ENCODE measurements around the gene SDCBP2. TPM values are rescaled to one million over a fixed set of nuclear protein-coding genes. Genes with fewer than 3 reads are reported as not detected.

The SDCBP2 gene
- polyA plus RNA-seq, 2 of the 4 experiments (the other 2 are of a cell fraction), result 0.35 to 0.58 TPM

- TF ChIP-seq NPAS2 (CRISPR knock-in tag; IDR thresholded peaks at IDR 0.05; ENCODE audit: borderline replicate concordance) (no peak), HOXB13 (CRISPR knock-in tag; IDR thresholded peaks at IDR 0.05; ENCODE audit: low read depth) (no peak), CBX2 (IDR thresholded peaks at IDR 0.05; ENCODE audit: borderline replicate concordance, low read depth) (no peak), MYC (IDR thresholded peaks at IDR 0.05; ENCODE audit: borderline replicate concordance, low read length) (no peak), CEBPB (IDR thresholded peaks at IDR 0.05) (no peak), FOXS1 (CRISPR knock-in tag; IDR thresholded peaks at IDR 0.05) (no peak), REST (IDR thresholded peaks at IDR 0.05) (no peak), ATOH8 (CRISPR knock-in tag; IDR thresholded peaks at IDR 0.05; ENCODE audit: low read depth) (no peak), RARB (CRISPR knock-in tag; IDR thresholded peaks at IDR 0.05) (no peak), KDM5A (IDR thresholded peaks at IDR 0.05) (no peak)
- DNase-seq (ENCODE audit: low read depth in 1 of 2, low spot score in 1 of 2), result no peak
- no peak for FAIRE-seq
- Histone ChIP-seq H3K9me3 (no peaks in the 10 kb centered on the region), H3K4me2 (no peak overlapping the region), H3K4me3 (no peak overlapping the region), H3K4me1 (peaks cover 5% of the 10 kb centered on the region; the same call in 1 of the 3 replicates), H3K27ac (peak overlapping the region in 1 of 2 experiments; percentile 33; a peak in 1 of 6 replicates)
- ChIA-PET POLR2A (no interaction called here), CTCF (interaction anchor here (0.7 to 1.7 kb wide), 5 partner anchors 10 to 203 kb away, joined by 3 to 4 read pairs (median 3); no protein-coding TSS in a partner anchor)
- WGBS (ENCODE audit: missing lambda C conversion rate), result 96% methylated on average over 18 of the region's 18 CpGs
- ATAC-seq, result no peak
Measured at GRCh38 chr20:1300083-1300840, 28.7 kb downstream of the SDCBP2 start.

DNA sequence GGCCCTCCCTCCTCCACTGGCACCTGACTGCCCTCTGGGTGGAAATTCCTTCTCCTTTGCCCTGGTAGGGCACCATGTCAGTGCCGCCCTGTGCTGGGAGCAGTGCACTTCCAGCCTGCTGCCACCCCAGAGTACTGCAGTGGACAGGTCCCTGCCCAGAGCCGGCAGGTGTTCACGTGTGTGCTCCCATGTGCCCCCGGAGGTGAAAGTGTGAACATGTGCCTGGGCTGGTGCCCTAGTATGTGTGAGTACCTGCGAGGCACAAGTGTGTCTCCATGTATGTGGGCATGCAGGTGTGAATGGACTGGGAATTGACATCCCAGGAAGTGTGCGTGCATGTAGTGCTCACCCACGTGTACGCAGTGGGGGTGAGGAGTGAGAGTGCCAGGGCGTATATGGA lies 29.4 kb downstream of the SDCBP2 start:
- FAIRE-seq (no peak), ATAC-seq (peak; percentile 67 to 77; a peak in 5 of 6 replicates), DNase-seq (ENCODE audit: low read depth in 1 of 2, low spot score in 1 of 2) (peak; percentile 34 to 66)
- Histone ChIP-seq H3K9me3 (no peaks in the 10 kb centered on the region), H3K4me1 (peaks cover 5% of the 10 kb centered on the region; the same call in 1 of the 3 replicates), H3K4me2 (no peak overlapping the region), H3K4me3 (no peak overlapping the region), H3K27ac (no peak overlapping the region)
- ChIA-PET CTCF (interaction anchor here (0.6 to 2.0 kb wide), 5 partner anchors 13 to 204 kb away, joined by 3 to 7 read pairs (median 4); no protein-coding TSS in a partner anchor), POLR2A (no interaction called here)
- 85% methylated on average over 7 of the region's 9 CpGs for WGBS (ENCODE audit: missing lambda C conversion rate)
- TF ChIP-seq, protein P1, sequence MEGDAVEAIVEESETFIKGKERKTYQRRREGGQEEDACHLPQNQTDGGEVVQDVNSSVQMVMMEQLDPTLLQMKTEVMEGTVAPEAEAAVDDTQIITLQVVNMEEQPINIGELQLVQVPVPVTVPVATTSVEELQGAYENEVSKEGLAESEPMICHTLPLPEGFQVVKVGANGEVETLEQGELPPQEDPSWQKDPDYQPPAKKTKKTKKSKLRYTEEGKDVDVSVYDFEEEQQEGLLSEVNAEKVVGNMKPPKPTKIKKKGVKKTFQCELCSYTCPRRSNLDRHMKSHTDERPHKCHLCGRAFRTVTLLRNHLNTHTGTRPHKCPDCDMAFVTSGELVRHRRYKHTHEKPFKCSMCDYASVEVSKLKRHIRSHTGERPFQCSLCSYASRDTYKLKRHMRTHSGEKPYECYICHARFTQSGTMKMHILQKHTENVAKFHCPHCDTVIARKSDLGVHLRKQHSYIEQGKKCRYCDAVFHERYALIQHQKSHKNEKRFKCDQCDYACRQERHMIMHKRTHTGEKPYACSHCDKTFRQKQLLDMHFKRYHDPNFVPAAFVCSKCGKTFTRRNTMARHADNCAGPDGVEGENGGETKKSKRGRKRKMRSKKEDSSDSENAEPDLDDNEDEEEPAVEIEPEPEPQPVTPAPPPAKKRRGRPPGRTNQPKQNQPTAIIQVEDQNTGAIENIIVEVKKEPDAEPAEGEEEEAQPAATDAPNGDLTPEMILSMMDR (IDR thresholded peaks at IDR 0.05), result no peak
- no peak for TF ChIP-seq ZC3H11A (IDR thresholded peaks at IDR 0.05)
- no peak for TF ChIP-seq HEYL (CRISPR knock-in tag; IDR thresholded peaks at IDR 0.05)
- no peak for TF ChIP-seq GATA3 (IDR thresholded peaks at IDR 0.05; ENCODE audit: borderline replicate concordance)
- TF ChIP-seq ZNF302 (CRISPR knock-in tag; IDR thresholded peaks at IDR 0.05), result no peak
- no peak for TF ChIP-seq EHMT2 (IDR thresholded peaks at IDR 0.05; ENCODE audit: low read depth)
- TF ChIP-seq HOXB13 (CRISPR knock-in tag; IDR thresholded peaks at IDR 0.05; ENCODE audit: low read depth), result no peak
- no peak for TF ChIP-seq CHD2 (IDR thresholded peaks at IDR 0.05; ENCODE audit: low read length, partially characterized antibody)
- TF ChIP-seq BCL3 (IDR thresholded peaks at IDR 0.05), result no peak
- no peak for TF ChIP-seq ELK1 (IDR thresholded peaks at IDR 0.05; ENCODE audit: low read depth, low read length)
- no peak for TF ChIP-seq CBX8 (IDR thresholded peaks at IDR 0.05)
- TF ChIP-seq MAFK (IDR thresholded peaks at IDR 0.05; ENCODE audit: partially characterized antibody), result no peak
- no peak for TF ChIP-seq NFE2L2 (conservative IDR thresholded peaks at IDR 0.05; ENCODE audit: low read length)
- TF ChIP-seq, protein P2, sequence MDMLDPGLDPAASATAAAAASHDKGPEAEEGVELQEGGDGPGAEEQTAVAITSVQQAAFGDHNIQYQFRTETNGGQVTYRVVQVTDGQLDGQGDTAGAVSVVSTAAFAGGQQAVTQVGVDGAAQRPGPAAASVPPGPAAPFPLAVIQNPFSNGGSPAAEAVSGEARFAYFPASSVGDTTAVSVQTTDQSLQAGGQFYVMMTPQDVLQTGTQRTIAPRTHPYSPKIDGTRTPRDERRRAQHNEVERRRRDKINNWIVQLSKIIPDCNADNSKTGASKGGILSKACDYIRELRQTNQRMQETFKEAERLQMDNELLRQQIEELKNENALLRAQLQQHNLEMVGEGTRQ (IDR thresholded peaks at IDR 0.05), result no peak
